Activated CD4-positive, alpha-beta T cell treated with anti-CD3 and anti-CD28 coated beads, Interleukin-2, amount 50 U/mL, for 4 hours (primary cell): ENCODE measurements around the gene IKZF5.

ENCODE experiments used
- DNase-seq, 2 experiments: peaks; one replicate each; pipeline ENCODE4 v3.0.0-alpha.2; 2020

IKZF5 gene

DNA sequence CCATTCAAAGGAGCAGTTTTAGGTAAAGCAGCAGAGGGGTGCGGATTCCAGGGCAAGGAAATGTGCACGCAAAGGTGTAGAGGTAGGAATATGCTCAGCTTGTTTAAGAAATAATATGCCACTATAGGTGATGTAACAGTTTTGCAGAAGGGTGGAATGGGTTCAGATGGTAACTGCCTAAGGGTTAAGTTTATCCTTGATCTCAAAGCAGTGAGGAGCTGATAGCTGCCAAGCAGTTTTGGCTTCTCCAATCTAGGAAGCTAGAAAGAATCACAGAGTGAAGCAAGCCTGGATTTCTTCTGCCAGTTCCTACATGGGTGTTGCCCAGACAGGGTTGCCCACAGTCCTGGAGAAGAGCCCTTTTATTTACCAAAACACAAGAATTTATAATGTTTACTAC is 6.2 kb upstream of the IKZF5 start:
- DNase-seq: no peak

- DNase-seq: no peak
Observed at GRCh38 chr10:123013456-123014419, 5.1 kb upstream of the IKZF5 start.

GRCh38 chr10:123011987-123012386 is 3.4 kb upstream of the IKZF5 start:
- DNase-seq: no peak

- DNase-seq: peak in 1 of 2 experiments; percentile 6
Observed at GRCh38 chr10:123009105-123009820, 668 bp upstream of the IKZF5 start.

GRCh38 chr10:123007558-123008354 is 839 bp downstream of the IKZF5 start:
- peak; percentile 19 to 36 for DNase-seq

- no peak for DNase-seq
Observed at GRCh38 chr10:123004298-123004697, 4.3 kb downstream of the IKZF5 start.

DNA sequence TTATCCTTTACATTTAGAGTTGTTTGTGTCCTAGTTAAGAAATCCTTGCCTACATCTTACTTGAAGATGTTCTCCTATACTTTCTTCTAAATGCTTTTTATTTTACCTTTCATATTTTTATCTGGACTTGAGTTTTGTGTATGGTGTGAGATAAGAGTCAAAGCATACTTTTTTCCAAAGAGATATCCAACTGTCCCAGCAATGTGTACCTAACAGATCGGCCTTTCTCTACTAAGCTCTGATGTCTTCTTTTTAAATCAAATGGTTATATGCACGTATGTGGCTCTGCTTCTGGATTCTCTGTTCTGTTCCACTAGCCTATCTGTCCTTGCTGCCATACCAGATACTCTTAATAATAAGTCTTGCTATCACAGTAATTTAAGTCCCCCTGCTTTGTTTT is 7.2 kb downstream of the IKZF5 start:
- no peak for DNase-seq

- no peak for DNase-seq
Observed at GRCh38 chr10:123000155-123000554, 8.4 kb downstream of the IKZF5 start.

GRCh38 chr10:122999347-122999746 is 9.2 kb downstream of the IKZF5 start:
- no peak for DNase-seq

DNA sequence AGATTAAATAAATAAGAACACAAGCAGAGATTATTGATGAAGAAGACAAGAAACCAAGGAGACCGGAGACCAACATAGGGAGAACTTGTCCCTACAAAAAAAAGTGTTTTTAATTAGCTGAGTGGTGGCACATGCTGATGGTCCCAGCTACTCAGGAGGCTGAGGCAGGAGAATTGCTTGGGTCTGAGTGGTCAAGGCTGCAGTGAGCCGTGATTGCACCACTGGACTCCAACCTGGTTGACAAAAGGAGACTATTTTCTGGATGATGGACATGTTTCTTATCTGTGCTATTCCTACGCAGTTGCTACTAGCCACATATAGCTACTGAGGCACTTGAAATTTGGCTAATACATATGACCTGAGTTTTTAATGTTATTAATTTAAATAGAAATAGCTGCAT is 9.7 kb downstream of the IKZF5 start:
- no peak for DNase-seq

GRCh38 chr10:122998360-122998917 is 10.2 kb downstream of the IKZF5 start:
- no peak for DNase-seq

DNA sequence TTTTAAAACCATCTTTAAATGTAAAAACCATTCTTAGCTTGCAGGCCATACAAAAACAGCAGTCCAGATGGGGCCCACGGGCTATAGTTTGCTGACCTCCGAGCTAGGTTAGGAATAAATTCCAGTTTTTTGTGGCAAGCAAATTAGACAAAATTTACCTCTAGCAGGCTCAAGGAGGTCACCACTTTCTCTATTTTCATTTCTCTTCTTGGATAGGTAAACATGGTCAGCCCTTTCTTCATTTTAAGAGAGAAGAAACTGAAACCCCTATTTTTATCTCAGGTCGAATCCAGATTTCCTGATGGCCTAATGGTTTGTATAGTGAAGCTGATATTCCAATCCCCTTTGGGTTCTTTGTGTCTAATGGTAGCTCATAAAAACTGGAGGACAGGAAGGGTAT is 10.7 kb downstream of the IKZF5 start:
- DNase-seq: no peak

- no peak for DNase-seq
Observed at GRCh38 chr10:122995936-122996335, 12.7 kb downstream of the IKZF5 start.

GRCh38 chr10:122993797-122994336 is 14.7 kb downstream of the IKZF5 start:
- DNase-seq: no peak

GRCh38 chr10:122992031-122992585 is 16.5 kb downstream of the IKZF5 start:
- DNase-seq: no peak

GRCh38 chr10:122990278-122990677 is 18.3 kb downstream of the IKZF5 start:
- DNase-seq: no peak

DNA sequence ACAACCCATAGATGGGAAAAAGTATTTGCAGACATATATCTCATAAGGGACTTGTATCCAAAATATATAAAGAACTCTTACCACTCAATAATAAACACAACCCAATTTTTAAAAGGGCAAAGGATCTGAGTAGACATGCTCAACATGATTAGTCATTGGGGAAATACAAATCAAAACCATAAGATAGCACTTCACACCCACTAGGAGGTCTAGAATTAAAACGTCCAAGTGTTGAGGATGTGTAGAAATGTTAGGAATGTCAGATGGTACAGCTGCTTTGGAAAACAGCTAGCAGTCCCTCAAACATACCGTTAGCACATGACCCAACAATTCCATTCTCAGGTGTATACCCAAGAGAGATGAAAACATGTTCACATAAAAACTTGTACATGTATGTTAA is 20.1 kb downstream of the IKZF5 start:
- DNase-seq: no peak

GRCh38 chr10:122986335-122986734 is 22.3 kb downstream of the IKZF5 start:
- DNase-seq: no peak

DNA sequence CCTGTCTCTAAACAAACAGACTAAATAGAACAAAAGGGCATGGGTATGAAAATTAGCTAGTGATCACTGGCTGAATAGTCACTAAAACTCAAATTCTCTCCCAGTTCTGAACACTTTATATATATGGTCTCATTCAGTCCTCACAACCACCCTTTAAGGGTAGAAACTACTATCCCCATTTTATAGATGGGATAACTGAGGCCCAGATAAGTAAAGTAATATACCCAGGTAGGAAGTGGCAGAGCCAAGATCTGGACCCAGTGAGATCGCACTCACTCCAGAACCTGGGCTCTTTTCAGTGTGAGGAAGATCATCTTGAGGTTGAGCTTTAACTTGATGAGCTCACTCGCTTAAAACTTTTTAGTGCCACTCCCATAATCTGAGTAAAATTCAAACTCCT is 23.9 kb downstream of the IKZF5 start:
- no peak for DNase-seq

DNA sequence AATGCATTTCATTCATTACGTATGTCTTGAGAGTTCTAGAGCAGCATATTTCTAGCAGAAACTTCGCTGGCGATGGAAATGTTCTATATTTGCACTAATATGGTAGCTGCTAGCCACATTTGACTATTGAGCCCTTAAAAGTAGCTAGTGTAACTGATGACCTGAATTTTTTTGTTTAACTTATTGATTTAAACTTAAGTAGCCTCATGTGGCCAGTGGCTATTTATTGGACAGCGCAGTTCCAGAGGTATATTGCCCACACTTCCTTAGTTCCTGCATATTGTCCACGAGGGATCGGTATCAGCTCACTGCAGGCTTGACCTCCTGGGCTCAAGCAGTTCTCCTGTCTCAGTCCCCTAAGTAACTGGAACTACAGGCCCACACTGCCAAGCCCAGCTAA is 24.7 kb downstream of the IKZF5 start:
- no peak for DNase-seq

DNA sequence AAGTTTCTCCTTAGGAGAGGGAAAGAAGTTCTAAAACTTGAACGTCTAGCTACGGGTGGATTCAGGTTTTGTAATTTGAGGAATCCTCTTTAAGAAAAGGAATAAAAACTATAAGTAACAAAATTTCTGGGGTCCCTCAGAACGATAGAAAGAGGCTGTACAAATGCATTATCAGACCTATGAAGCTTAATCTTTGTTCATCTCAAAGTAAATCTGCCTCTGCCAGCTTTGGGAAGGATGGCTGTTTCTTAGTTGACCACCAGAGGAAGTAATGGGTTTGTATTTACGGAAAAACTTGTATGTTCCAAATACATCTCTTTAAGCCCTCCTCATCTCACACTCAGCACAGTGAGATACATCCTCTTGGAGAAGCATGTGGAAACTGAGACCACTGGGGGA is 27.5 kb downstream of the IKZF5 start:
- DNase-seq: no peak
